Small intestine (tissue), 7 donors: ENCODE results near the gene DNAJC6. TPM values are rescaled to one million over a fixed set of nuclear protein-coding genes. Genes with fewer than 3 reads are reported as not detected.
A peak's percentile ranks its signal among the peaks of the same experiment; 100 is the strongest.

ENCODE experiments used
- DNase-seq, 2 donors: peaks; one replicate each; pipeline versions ENCODE4 v3.0.0 to v3.0.0-alpha.2; 2013
- FAIRE-seq: peaks from 2 replicates; lab custom pipeline; 2012; peaks lifted over from hg19 to GRCh38; lab: Jason Lieb, UNC
- H3K27ac ChIP-seq, 3 donors: one replicate each; pipeline ENCODE4 v1.5.1; 2013; ENCODE audit warnings: low read length in 2 of 3, mild to moderate bottlenecking in 2 of 3, control low read depth in 1 of 3, inconsistent platforms in 1 of 3, low read depth in 1 of 3, moderate library complexity in 1 of 3
- H3K27me3 ChIP-seq, 3 donors: one replicate each; pipeline ENCODE4 v1.6.1; 2013; ENCODE audit warnings: low read length in 3 of 3, inconsistent platforms in 1 of 3; ENCODE audit not compliant: control insufficient read depth in 3 of 3, insufficient read depth in 3 of 3
- H3K36me3 ChIP-seq, 3 donors: one replicate each; pipeline ENCODE4 v1.6.1; 2013; ENCODE audit warnings: low read length in 3 of 3, inconsistent platforms in 1 of 3, low read depth in 1 of 3, mild to moderate bottlenecking in 1 of 3, moderate library complexity in 1 of 3; ENCODE audit not compliant: control insufficient read depth in 3 of 3, insufficient read depth in 2 of 3
- H3K4me1 ChIP-seq, 3 donors: one replicate each; pipeline ENCODE4 v1.6.1; 2013; ENCODE audit warnings: low read length in 2 of 3, inconsistent platforms in 1 of 3, low read depth in 1 of 3, mild to moderate bottlenecking in 1 of 3, moderate library complexity in 1 of 3; ENCODE audit not compliant: control insufficient read depth in 3 of 3, insufficient read depth in 2 of 3
- H3K4me3 ChIP-seq, 3 donors: one replicate each; pipeline ENCODE4 v1.5.1; 2013; ENCODE audit warnings: low read length in 3 of 3, control low read depth in 1 of 3, inconsistent platforms in 1 of 3, low read depth in 1 of 3, mild to moderate bottlenecking in 1 of 3, moderate library complexity in 1 of 3
- H3K9me3 ChIP-seq, 2 donors: one replicate each; pipeline ENCODE4 v1.6.1; 2013; ENCODE audit warnings: low read depth in 1 of 2, low read length in 1 of 2; ENCODE audit not compliant: control insufficient read depth in 2 of 2, insufficient read depth in 1 of 2
- WGBS, 3 donors: extraction: QIAGEN DNeasy Blood & Tissue Kit; methylation state at CpG; one replicate each; pipeline ENCODE4 v1.1.7; 2013; 5-methylcytosine and 5-hydroxymethylcytosine counted together
- polyA plus RNA-seq, 4 donors: library from polyadenylated mRNA; stranded (reverse) in 3 of 4; unstranded in 1 of 4; fragments of 200-250 nt in 3 of 4; fragments of 120-200 nt in 1 of 4; gene quantifications; one replicate each; pipeline versions ENCODE4 v1.2.1 to v1.2.3, GENCODE V29; 2013
- donor health status: healthy with polysubstance abuse.
- donor health status: control.
- donor health status: control.
- donor health status: Bipolar disorder and iron deficiency.
- donor health status: healthy.

Gene DNAJC6
- polyA plus RNA-seq, 4 donors, result 0.22 to 3.1 (median 1.4) TPM

- H3K36me3 ChIP-seq, result no peaks in the 10 kb centered on the region
- H3K27ac ChIP-seq, result no peak overlapping the region
- FAIRE-seq, result no peak
- H3K4me3 ChIP-seq, result no peak overlapping the region
- DNase-seq, result no peak
- no peaks in the 10 kb centered on the region for H3K27me3 ChIP-seq
- WGBS, 3 donors, result 62 to 75% (median 65%) methylated on average over 5 of the region's 5 CpGs
- H3K9me3 ChIP-seq, result no peaks in the 10 kb centered on the region
- no peaks in the 10 kb centered on the region for H3K4me1 ChIP-seq
Measured at GRCh38 chr1:65323246-65323645, 13.9 kb downstream of the DNAJC6 start.

DNA sequence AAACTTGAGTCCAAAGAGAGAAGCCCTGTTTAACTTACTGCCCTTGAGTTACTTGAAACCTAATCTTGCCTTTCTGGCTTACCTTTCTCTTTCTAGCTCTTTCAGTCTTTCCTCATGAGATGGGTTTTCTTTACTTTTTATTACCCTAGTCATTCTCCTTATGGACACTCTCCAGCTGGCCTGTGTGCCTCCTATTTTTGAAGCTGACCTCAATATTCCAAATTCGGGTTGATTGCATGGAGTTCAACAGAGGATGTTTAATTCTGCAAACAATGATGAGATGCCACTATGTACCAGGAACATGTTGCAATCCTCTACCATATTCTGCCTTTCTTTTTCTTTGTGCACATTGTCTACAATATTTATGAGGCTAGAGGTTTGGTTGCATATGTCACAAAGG lies 20.7 kb downstream of the DNAJC6 start:
- Histone ChIP-seq H3K9me3 (no peaks in the 10 kb centered on the region), H3K4me3 (no peak overlapping the region), H3K4me1 (no peaks in the 10 kb centered on the region), H3K27ac (no peak overlapping the region), H3K27me3 (no peaks in the 10 kb centered on the region), H3K36me3 (no peaks in the 10 kb centered on the region)
- DNase-seq, result no peak
- no peak for FAIRE-seq
- WGBS, 3 donors, result 87 to 94% (median 88%) methylated on average over 1 of the region's 1 CpG

- H3K36me3 ChIP-seq, result no peaks in the 10 kb centered on the region
- no peak overlapping the region for H3K27ac ChIP-seq
- H3K9me3 ChIP-seq, result no peaks in the 10 kb centered on the region
- no peak overlapping the region for H3K4me3 ChIP-seq
- FAIRE-seq (no peak), DNase-seq (no peak)
- no peaks in the 10 kb centered on the region for H3K4me1 ChIP-seq
- no peaks in the 10 kb centered on the region for H3K27me3 ChIP-seq
- WGBS, 3 donors, result 72 to 83% (median 74%) methylated on average over 6 of the region's 6 CpGs
Measured at GRCh38 chr1:65330822-65331221, 21.5 kb downstream of the DNAJC6 start.

DNA sequence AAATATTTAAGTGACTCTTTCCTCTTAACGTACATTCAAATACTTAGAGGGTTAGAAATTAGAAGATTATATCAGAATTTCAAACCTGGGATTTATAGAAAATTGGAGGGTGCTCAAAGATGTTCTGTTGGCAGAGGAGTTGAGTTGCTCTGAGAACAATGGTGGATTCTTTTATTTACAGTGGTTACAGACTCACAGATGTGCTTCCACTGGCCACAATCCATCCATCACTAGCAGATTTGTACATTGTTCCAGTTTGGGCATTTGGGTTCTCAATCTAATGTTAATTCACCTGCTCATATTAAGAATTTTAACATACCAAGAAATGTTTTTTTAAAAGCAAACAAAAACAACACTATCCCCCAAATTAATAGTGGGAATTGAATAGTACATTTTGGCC lies 23.5 kb downstream of the DNAJC6 start:
- Histone ChIP-seq H3K27ac (no peak overlapping the region), H3K36me3 (no peaks in the 10 kb centered on the region), H3K4me1 (no peaks in the 10 kb centered on the region), H3K9me3 (no peaks in the 10 kb centered on the region), H3K4me3 (no peak overlapping the region), H3K27me3 (no peaks in the 10 kb centered on the region)
- no peak for DNase-seq
- 60 to 77% (median 73%) methylated on average over 1 of the region's 1 CpG for WGBS, 3 donors
- no peak for FAIRE-seq

DNA sequence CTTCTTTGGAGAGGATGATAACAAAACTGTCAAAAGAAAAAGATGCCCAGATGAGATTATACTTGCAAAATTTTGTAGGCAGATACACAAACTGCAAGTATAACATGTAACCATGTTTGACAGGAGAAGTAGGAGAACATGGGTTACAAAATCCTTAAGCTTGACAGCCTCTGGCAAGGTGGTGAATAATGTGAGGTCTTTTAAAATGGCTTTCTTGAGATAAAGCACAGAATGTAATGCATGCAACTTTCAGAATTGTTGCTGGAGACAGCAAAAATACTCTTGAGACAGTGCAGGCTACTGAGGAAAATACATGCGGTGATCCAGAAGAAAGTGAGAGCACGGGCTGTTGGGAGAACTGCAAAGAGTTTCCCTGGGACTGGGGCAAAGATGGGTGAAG lies 24.7 kb downstream of the DNAJC6 start:
- Histone ChIP-seq H3K27ac (no peak overlapping the region), H3K36me3 (no peaks in the 10 kb centered on the region), H3K27me3 (no peaks in the 10 kb centered on the region), H3K9me3 (no peaks in the 10 kb centered on the region), H3K4me3 (no peak overlapping the region), H3K4me1 (no peaks in the 10 kb centered on the region)
- no peak for FAIRE-seq
- WGBS, 3 donors, result 84 to 94% (median 86%) methylated on average over 2 of the region's 2 CpGs
- no peak for DNase-seq

DNA sequence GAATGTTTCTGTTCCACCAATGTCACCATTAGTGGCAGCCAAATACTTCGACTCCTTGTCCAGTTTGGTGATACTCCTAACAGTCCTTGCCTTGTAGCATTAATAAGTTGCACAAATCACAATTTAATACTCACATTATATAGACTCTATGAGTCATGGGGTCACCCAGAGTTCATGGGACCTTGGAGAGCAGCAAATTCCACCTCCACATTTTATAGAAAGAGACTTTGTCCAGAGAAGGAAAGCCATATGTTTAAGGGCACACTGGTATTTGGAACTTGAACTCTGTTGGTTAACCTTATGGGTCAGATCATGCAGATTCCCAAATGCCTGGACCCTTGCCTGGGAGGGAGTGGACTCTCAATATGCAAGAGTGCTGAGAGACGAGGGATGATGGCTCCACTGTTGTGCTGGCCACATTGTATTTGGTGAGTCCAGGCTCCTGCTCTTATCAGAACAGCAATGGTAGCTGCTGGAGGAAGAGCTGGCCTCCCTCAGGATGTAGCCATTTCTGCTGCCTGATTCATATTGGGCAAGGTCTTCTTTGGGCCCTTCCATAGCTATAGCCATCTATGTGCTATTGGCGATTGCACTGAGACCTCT lies 30.6 kb downstream of the DNAJC6 start:
- Histone ChIP-seq H3K4me3 (no peak overlapping the region), H3K4me1 (no peaks in the 10 kb centered on the region), H3K9me3 (no peaks in the 10 kb centered on the region), H3K36me3 (no peaks in the 10 kb centered on the region), H3K27me3 (no peaks in the 10 kb centered on the region), H3K27ac (no peak overlapping the region)
- peak; percentile 9 to 15 for DNase-seq
- WGBS, 3 donors, result 75 to 84% (median 82%) methylated on average over 3 of the region's 3 CpGs
- FAIRE-seq, result no peak

- no peak overlapping the region for H3K27ac ChIP-seq
- WGBS, 3 donors, result 57 to 93% (median 72%) methylated on average over 1 of the region's 1 CpG
- no peaks in the 10 kb centered on the region for H3K4me1 ChIP-seq
- no peaks in the 10 kb centered on the region for H3K9me3 ChIP-seq
- FAIRE-seq (no peak), DNase-seq (no peak)
- no peak overlapping the region for H3K4me3 ChIP-seq
- H3K36me3 ChIP-seq, result no peaks in the 10 kb centered on the region
- H3K27me3 ChIP-seq, result no peaks in the 10 kb centered on the region
Measured at GRCh38 chr1:65341381-65341780, 32.0 kb downstream of the DNAJC6 start.

DNA sequence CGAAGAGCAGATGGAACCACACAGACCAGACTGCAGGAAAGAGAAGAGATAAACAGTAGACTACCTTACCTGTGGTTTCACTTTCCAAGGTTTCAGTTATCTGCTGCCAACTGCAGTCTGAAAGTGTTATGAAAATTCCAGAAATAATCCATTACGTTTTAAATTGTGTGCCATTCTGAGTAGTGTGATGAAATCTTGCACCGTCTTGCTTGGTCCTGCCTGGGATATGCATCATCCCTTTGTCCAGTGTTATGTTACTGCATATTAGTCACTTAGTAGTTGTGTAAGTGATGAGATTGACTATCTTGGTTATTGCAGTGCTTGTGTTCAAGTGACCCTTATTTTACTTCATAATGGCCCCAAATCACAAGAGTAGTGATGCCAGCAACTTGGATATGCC lies 33.9 kb downstream of the DNAJC6 start:
- no peak for FAIRE-seq
- Histone ChIP-seq H3K4me1 (no peaks in the 10 kb centered on the region), H3K36me3 (no peaks in the 10 kb centered on the region), H3K27ac (no peak overlapping the region), H3K27me3 (no peaks in the 10 kb centered on the region), H3K9me3 (no peaks in the 10 kb centered on the region), H3K4me3 (no peak overlapping the region)
- WGBS, 3 donors, result 60 to 73% (median 67%) methylated on average over 3 of the region's 3 CpGs
- no peak for DNase-seq

- no peaks in the 10 kb centered on the region for H3K4me1 ChIP-seq
- no peak for FAIRE-seq
- H3K4me3 ChIP-seq, result no peak overlapping the region
- no peak overlapping the region for H3K27ac ChIP-seq
- H3K27me3 ChIP-seq, result no peaks in the 10 kb centered on the region
- H3K9me3 ChIP-seq, result no peaks in the 10 kb centered on the region
- no peaks in the 10 kb centered on the region for H3K36me3 ChIP-seq
- DNase-seq, result no peak
- WGBS, 3 donors, result 52 to 71% (median 69%) methylated on average over 3 of the region's 3 CpGs
Measured at GRCh38 chr1:65344171-65344814, 35.0 kb downstream of the DNAJC6 start.
